VCaP (cell line): ENCODE data around the gene GAL.

Experiments used
- H3K27ac ChIP-seq: fragments of 450-650 bp; 2 replicates; pipeline ENCODE4 v1.5.1; 2017
- TF ChIP-seq, protein P1 (sequence below): fragments of 450-650 bp; conservative IDR thresholded peaks from 2 replicates; pipeline ENCODE4 v1.5.1; 2017; ENCODE audit warnings: mild to moderate bottlenecking, moderate library complexity

The GAL gene

DNA sequence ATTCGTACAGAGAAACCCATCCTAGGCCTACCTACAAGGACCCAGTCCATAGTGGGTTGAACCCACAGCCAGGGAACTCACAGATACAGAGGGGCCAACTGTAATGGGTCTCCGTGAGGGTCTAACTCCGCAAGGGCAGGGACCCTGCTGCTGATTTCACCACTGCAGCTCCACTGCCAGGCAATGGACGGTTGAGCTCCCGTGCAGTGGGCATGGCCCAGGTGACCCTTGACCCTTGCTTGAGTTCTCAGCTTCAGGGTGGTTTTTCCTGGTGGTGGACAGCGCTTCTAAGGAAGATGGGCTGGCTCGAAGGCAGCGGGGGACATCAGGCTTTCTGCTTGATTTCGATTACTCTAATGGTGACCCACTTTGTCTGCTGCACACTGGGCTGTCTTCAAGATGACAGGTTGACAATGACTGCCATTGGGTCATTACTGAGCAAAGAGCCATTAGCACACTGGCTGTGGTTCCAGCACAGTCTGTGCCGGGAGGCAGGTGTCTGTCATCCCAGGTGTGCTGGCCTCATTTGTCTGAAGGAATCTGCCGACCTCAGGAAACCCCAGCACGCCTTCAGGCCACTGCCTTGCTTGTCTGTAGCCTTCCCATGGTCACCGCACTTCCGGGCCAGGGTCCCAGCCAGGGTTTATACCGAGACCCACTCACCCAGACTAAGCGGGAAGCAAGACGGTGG lies 3.7 kb upstream of the GAL start:
- H3K27ac ChIP-seq: no peak overlapping the region
- TF ChIP-seq, protein P1, sequence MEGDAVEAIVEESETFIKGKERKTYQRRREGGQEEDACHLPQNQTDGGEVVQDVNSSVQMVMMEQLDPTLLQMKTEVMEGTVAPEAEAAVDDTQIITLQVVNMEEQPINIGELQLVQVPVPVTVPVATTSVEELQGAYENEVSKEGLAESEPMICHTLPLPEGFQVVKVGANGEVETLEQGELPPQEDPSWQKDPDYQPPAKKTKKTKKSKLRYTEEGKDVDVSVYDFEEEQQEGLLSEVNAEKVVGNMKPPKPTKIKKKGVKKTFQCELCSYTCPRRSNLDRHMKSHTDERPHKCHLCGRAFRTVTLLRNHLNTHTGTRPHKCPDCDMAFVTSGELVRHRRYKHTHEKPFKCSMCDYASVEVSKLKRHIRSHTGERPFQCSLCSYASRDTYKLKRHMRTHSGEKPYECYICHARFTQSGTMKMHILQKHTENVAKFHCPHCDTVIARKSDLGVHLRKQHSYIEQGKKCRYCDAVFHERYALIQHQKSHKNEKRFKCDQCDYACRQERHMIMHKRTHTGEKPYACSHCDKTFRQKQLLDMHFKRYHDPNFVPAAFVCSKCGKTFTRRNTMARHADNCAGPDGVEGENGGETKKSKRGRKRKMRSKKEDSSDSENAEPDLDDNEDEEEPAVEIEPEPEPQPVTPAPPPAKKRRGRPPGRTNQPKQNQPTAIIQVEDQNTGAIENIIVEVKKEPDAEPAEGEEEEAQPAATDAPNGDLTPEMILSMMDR: no peak

DNA sequence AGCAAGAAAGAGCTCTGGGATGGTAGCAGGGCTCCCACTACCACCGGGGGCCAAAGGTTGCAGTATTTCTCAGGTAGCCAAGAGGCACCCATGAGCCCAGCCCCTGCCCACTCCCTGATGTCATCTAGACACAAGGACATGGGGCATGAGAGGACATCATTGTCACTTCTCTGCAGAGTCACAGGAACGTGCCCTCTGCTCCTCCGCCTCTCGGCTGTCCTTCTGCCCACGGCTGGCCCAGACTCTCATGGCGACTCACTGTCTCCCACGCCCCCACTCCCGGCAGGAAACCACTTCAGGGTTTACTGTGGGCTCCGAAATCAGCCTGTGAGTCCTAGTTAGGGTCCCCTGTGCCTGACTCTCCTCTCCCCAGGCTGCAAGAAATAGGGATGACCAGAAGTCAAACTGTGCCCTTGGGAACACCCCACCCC lies 1.8 kb upstream of the GAL start:
- TF ChIP-seq, protein P1: no peak
- H3K27ac ChIP-seq: no peak overlapping the region

DNA sequence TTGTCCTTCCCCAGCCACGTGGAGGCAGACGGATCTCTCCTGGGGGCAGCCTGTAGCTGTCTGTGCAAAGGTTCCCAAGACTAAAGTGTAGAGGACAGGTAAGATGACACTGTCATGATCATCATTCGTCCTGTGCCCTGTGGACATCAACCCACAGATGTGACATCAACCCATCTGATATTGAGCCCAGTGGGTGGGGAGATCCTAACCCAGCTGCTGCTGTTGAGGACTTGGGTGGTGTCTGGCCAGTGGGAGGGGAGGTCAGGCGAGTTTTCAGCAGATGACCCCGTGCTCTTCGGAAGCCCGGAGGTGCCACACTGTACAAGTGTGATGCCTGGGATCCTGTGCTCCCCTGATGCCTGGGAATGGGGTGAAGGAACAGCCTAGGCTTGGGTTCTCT lies 1.2 kb upstream of the GAL start:
- TF ChIP-seq, protein P1: no peak

DNA sequence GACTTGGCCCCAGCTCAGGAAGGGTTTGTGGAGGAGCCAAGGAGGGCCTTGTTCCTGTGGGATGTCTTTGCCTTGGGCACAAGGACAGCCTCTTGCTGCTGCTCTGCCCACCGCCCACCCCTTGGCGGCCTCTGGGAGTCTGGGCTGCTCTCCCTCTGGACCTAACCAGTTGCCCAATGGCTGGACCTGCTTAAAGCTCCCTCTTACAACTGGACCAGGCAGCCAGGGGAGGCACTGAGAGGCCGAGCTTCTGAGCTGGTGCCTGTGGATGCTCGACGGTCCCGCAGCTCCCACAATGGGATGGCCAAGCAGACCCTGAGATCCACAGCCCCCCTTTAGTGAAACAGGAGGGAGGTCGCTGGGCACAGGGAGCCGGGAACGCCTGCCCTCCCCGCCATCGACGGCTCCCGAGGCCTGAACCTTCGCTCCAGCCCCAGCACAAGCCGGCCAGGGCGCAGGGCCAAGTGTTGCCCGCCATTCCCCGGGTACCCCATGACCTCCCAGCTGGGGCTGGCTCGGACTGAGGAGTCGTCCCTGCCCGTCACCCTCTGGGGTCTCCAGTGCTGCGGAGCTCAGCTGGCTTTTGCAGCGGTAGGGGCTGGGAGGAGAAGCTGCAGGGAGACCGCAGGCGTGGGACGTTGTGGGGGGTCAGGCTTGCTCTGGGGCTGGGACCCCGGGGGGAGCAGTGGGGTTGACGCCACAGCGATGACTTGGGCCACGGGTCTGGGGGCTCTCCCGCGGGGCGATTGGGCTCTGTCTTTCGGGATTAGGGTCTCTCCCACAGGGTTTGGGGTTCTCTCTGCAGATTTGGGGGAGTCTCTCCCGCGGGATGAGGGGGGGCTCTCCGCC lies 584 bp upstream of the GAL start:
- TF ChIP-seq, protein P1: no peak

More for the DNA sequence above, 1.2 kb upstream of the GAL start:
- no peak overlapping the region for H3K27ac ChIP-seq

DNA sequence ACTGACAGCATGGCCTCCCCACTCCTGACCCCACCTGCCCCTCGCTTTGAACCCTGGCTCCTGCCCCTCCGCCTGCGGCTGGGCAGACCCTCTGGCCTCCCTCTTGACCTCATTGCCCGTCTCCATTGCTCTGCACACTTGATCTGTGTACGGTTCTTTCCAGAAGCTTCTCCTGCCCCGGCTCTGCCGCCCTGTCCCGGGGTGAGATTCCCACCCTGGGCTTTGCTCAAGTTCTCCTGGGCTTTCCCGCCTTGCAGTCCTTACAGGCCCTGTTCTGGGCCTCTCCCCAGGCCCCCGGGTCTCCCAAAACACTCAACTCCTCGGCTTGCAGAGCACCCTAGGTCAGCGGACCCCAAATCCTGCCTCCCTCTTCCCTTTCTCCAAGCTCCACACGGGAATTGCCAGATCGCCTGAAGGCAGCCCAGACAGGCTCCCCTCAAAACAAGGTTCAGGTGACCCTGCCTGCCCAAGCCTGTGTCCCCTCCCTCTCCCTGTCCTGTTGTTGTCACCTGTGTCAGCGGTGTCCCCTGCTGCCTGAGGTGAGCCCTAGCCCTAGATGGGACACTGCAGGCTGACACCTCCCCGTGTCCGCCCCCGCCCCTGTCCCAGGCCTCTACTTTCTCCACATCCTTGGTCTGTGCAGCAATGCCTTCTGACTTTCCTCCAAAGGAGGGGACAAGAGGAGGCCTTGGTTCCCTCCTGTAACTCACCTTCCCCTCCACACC lies 1.5 kb downstream of the GAL start:
- no peak overlapping the region for H3K27ac ChIP-seq
- TF ChIP-seq, protein P1: no peak

More for the DNA sequence above, 584 bp upstream of the GAL start:
- peak overlapping the region; percentile 74; the same call in 1 of the 2 replicates for H3K27ac ChIP-seq

DNA sequence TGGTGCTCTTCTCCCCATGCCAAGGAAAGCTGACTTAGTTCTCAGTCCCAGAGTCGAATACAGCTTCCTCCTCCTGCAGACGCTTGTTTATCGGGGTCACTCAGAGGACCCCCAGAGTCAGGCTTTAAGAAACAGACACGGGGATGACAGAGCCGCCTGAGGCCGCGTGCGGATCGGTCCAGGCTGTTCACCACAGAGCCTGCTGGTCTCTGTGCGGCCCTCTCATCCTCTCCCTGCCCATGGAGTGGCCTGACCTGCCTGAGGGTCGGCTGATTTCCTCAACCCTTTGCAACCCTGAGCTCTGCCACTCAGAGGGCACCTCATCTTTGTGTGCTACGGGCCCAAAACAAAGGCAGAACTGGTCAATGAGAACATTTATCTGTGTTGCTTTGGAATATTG lies 2.1 kb downstream of the GAL start:
- no peak overlapping the region for H3K27ac ChIP-seq
- TF ChIP-seq, protein P1: no peak

DNA sequence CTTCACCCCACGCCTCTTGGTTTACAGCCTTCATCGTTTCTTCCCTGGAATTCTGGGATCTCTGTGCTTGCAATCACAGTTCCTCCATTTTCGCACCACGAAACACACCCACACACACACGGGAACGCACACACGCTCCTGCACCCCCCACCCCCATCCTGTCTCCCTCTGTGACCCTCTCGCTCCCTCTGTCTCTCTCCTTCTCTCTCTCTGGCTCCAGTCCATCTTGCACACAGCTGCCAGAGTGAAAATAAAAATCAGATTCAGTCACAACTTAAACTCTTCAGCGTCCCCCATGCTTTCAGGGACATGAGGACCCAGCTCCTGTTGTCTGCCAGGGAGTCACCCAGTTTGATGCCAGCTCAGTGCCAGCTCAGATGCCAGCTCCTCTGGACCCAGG lies 3.0 kb downstream of the GAL start:
- TF ChIP-seq, protein P1: no peak
- H3K27ac ChIP-seq: no peak overlapping the region
